Measurements from ENCODE around the gene GSC.
"Not testable (repeated sequence)": the region's sequence is repeated elsewhere in the genome, so short reads cannot be mapped to it uniquely, and the experiment has no call there.

The GSC gene

DNA sequence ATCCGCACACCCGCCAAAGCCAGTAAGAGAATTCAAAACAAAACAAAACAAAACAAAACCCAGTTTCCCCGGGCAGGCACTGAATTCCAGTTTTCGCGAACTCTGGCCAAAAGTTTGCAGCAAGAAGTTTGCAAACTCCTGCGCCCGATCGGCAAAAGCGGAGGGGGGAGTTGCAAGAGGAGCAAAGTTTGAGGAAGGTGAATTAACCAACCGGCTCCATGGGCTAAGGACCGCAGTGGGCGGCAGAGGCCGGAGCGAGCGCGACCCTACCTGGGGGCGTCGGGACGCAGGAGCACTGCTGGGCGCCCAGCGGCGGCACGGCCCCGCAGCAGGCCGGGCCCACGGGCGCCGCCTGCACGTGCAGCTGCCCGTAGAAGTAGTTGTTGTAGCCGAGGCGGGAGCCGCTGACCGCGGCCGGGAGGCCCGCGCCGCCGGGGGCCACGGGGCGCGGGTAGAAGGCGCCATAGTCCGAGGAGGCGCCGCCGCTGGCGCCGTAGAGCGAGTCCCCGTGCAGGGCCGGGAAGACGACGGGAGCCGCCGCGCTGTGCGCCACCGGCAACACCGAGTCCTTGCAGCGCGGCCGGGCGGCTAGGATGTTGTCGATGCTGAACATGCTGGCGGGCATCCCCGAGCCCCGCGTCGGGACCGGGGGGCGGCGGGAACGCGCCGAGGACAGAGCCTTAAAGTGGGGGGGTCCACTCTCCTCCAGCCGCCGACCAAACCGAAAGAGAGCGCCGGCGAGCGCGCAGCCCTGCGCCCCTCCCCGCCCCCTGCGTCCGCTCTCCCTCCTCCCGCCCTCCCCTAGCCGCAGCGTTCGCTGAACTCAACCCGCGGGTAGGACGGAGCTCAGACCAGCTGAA, at the start of gene GSC:
GSC (minus strand) TSS at position 723 of the 860 bp plus-strand sequence; CDS start at position 625, 98 bp downstream.
- peak in 1 of 2 experiments; percentile 30 for DNase-seq

DNA sequence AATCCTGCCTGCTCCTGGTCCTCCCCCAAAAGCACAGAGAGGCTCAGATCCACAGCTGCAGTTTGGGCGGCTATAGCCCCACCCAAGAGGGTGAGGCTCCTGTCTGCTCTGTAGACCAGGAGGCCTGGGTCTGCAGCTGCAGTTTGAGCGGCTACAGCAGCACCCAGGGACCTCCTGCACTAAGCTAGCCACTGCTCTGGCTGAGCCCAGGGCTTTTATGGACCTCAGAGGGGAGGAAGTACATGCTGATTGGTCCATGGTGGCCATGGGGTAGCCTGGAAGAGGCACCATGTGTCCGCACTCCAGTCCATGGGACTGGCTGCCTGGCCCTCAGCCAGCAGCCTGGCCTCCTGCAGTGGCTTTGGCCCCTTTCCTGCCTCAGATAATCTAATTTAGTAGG, 49.6 kb upstream of the GSC start:
- no peak for DNase-seq

DNA sequence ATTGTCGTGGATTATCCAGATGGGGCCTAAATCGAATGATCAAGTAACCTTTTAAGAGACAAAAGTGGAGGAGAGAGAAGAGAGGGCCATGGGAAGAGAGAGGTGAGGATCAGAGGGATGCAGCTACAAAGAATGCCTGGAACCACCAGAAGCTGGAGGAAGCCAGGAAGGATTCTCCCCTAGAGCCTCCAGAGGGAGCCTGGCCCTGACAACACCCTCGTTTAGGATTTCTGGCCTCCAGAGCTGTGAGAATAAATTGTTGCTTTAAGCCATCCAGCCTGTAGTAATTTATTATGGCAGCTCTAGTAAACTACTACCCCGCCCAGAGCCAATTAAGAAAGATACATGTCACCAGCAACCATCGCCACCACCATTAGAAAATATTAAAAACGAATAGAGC, 46.2 kb upstream of the GSC start:
- no peak for DNase-seq

DNA sequence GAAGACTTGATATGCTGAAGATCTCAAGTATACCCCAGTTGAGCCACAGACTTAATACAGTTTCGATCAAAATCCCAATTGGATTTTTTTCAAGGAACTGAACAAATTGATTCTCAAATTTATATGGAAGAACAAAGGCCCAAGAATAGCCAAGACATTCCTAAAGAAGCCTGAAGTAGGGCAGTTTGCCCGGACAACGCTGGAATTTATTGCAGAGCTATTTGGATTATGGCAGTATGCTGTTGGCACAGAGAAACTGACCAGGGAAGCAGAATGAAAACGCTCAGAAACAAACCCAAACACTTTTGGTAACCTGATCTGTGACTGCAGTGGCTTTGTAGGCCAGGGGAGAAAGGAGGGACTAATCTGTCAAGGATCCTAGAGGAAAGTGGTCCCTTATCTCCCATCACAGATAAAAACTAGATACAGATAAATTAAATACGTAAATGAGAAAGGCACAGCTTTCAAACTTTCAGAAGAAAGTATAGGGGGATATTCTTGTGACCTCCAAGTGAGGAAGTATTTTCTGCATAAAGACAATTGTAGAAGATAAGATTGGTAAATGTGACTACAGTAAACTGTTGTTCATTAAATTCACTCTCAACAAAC, 35.9 kb upstream of the GSC start:
- DNase-seq = no peak

DNA sequence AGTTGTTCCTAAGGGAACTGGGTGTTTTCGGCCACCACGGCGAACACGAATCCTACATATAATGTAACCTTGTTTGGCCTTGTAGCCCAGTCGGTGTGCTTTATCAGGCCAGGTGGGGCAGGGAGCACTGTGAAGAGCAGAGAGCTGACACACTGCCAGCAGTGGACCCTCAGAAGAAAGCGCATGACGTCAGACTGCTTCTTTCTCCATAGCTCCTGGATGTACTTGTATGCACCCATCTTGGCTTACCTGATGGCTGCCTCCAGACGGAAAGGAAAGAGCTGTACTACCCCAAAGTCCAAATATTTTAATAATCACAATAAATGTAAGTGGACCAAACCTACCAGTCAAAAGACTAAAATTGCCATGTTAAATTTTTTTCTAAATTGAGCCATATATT, 31.3 kb upstream of the GSC start:
- no peak for DNase-seq

DNA sequence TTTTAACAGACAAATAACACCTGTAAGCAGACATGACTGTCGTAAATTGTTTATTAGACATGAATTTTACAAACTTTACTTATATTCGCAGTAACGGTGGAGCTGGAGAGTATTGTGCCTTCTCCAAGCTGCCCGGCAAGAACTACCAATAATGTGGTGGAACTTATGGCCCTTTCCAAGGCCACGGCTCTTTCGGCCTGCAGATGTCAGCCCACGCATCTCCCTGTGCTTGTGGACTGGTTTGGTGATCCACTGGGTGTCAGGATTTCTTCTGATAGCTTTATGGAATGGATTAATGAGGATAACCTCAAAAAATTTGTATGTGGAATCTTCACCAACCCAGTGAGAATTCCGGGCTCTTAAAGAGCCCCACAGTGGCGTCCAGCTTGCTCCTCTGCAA, 30.9 kb upstream of the GSC start:
- DNase-seq = not testable (repeated sequence)

DNA sequence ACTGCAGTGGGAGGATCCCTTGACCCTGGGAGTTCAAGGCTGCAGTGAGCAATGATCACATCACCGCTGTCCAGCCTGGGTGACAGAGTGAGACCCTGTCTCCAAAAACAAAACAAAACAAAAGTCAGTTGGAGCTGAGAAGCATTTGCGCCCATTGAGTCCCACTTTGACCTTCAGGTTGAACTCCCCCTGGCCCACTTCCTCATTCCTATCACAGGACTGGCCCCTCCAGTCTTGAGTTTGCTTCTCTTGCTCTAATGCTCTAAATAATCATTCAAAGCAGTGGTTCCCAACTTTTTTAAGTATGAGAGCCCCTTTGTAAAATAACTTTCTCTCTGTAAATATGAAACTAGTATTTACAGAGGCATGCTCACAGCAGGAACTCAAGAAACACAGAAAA, 28.0 kb upstream of the GSC start:
- DNase-seq = no peak

DNA sequence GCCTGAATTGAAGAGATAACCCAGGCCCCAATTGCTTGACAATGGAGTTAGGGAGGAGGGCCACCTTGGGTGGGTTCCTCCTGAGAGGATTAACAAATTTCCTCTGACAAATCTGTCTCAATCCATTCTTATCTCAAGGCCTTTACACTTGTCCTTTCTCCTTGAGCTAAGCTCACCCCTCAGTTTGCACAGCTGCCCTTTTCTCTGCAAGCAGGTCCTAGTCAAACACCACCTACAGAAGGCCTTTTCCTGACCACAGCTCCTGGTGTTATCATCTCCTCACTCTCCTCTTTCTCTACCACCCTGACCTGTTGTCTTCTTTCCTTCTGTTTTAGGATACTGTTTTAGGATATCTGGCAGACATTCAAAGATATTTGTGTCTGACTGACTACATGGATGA, 26.4 kb upstream of the GSC start:
- no peak for DNase-seq

DNA sequence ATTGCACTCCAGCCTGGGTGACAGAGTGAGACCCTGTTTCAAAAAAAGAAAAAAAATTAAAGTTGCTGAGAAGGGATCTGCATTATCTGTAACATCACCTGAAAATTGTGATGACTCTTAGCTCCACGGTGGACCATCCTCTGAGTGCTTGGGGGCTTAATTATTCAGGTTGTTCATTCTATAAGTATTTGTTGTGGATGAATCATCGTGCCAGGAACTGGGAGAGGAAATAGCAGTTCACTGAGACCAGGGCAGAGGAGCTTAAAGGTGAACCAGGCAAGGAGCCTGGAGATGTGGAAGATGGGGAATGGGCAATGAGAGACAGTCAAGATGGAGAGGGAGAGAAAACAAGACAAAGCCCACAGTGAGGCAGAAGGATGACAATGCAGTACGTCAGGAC, 25.5 kb upstream of the GSC start:
- DNase-seq = no peak

DNA sequence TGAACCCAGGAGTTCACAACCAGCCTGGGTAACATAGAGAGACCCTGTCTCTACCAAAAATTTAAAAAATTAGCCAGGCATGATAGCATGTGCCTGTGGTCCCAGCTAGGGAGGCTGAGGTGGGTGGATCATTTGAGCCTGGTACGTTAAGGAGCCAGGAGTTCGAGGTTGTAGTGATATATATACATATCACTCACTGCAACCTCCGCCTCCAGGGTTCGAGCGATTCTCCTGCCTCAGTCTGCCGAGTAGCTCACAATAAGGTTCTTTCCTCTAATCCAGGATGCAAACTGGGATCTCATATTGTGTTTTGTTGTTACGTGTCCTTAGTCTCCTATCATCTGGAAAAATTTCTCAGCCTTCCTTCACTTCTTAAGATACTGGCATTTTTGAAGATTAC, 24.0 kb upstream of the GSC start:
- DNase-seq = no peak

DNA sequence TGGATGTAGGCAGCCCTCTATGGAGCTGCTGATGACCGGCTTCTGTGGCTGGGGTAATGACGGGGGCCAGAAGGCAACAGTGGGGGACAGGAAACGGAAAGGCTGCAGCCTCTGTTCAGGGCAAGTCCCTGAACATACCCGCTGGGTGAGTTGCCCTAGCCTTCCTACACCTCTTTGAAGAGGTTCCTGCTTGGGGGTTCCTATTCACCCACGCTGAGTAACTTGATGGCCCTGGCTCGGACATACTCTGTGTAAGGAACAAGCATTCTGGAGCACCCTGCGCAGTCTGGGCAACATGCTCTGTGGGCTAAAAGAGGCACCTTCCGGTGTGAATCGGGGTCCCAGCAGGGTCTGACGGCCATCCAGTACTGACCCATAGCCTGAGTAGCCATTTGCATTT, 17.7 kb upstream of the GSC start:
- no peak for DNase-seq

DNA sequence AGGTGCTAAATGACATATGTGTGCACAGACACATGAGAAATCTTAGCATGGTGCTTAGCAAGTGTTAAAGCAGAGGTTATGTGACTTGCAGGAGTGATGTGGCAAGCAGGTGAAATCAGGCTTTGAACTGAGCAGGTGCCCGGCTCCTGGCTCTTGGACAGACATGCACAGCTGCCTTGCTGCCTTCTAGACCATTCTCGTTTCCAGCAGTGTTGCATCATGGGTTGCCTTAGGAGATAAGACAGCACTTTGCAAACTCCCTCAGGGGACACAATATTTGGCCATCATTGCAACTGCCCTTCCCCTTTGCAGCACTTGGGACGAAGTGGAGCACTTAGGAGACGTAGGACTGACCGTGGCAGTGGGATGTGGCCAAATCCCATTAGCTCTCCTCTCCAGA, 17.2 kb upstream of the GSC start:
- no peak for DNase-seq

DNA sequence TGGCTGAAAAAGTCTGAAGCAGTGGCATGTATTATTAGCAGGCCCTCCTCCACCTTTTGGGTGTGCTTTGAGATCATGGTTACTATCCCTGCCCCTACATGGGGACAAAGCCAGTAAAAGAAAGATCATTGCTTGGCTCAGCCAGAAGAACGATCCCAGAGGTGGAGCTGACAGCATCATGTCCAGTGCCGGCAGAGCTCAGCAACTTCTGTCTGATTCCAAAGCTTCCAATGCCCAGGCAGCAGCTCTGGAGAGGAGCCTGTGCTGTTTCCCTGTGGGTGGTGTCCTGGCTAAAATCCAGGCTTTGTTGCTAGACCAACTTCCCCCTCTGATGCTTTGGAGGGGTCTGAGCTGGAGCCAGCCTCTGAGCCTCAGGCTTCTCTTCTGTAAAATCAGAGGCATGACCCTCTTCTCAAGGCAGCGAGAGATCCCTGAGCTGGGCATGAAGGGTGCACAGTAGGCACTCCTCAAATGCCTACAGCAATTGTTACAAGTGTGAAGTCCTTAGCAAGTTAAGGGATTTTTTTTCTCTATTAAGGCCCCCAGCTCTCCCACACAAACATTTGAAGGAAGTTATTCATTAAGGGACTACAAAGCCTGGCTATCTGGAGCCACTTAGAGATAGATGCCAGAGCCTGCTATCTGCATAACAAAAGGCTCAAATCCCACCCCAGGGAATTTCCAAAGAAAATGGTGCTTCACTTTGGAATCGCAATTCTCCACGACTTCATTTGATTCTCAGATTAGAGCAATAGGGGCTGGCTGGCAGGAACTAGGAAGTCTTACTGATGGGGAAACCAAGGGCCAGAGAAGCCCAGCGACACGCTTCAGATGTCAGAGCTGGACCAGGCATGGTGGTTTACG, 10.9 kb upstream of the GSC start:
- no peak for DNase-seq

DNA sequence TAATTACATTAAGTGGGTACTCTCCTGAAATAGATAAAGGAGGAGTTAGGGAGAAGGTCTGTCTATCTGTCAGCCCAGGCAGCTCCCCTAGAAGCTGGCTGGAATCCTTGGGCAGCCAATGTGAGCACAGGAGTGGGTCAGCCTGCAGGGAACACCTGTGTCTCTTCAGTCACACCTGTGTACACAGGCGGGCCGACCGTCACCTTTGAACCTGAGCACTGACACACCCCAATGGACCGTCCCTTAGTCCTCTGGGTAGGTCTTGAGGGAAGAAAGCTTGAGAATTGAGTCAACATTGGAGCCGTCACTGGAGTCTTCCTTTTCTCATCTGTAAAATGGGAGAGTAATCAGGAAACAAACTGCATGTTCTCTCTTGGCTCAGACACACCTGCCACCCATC, 9.8 kb upstream of the GSC start:
- DNase-seq = no peak

DNA sequence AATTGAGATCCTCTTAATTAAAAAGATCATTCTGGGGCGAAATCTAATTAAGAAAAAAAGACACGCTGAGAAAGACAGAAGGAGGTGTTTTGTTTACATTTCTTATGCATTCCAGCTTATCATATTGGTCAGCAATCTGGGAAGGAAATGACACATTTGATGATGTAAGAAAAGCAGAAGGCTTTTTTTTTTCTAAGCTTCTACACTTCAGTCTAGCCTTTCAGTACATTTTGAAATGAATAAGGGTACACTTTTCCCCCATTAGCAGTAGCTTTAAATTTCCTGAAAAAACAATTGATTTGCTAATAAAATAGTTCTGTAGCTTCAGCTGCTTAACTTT, 5.9 kb upstream of the GSC start:
- DNase-seq = no peak

DNA sequence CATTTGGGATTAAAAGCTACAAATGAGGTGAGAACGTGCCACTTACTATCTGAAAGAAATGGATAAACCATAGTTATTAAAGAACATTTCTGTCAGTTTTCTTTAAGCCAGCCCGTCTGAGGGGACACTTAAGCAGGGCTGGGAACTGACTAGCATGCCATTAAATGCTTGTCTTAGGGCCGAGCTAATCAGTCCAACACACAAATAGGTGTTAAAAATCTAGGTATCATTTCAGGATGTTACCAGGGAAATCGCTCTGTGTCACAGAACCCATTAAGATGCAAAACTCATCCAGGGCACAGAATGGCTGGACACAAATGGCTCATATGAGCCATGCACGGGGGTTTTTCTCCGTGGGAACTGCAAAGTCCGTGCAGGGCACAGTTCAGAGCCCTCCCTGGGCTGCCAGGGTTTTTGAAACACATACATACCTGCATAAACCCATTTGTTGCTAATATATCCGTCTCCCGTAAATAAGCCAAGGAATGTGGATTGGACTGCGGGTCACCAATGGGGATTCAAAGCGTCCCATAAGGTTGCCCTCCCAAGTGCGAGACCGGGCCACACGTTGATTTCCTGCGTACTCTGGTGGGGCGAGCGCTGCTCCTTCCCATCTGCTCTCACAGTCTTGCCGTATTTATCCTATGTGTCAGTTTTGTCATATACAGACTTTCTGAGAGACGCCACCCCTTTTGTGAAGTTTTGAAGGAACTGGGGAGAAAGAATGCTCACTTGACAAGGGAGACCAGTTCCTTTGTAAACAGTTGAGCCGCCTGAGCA, 5.4 kb upstream of the GSC start:
- DNase-seq = no peak

DNA sequence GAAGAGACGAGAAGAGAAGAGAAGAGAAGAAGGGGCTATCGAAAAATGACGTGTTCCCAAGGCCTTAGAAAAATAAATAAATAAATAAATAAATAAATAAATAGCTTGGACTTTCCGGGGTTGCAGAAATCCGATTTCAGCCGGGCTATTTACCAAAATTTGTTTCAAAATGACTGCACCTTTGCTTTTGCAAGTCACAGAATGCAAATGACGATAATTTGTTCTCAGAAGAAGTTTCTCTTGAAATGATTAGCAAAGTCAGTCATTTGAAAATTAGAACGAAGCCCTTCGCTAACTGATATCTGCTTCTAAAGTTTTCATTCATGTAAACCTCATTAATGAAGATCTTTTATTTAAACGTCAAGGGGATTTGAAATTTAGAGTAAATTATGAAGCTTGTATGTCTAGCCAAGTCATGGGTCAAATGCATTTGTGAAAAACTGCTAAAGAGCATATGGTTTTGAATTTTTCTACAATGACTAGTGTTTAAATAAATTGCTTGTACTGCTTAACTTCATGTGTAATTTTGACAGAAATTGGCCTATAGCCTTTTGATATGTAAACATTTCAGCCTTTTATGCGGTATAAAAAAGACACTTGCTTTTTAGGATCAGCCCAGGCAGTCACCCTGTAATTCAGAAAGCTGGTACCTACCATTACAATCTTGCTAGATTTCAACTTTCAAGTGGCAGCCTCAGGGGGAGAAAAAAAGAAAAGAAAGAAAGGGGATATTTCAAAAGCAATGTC, 4.6 kb upstream of the GSC start:
- no peak for DNase-seq

DNA sequence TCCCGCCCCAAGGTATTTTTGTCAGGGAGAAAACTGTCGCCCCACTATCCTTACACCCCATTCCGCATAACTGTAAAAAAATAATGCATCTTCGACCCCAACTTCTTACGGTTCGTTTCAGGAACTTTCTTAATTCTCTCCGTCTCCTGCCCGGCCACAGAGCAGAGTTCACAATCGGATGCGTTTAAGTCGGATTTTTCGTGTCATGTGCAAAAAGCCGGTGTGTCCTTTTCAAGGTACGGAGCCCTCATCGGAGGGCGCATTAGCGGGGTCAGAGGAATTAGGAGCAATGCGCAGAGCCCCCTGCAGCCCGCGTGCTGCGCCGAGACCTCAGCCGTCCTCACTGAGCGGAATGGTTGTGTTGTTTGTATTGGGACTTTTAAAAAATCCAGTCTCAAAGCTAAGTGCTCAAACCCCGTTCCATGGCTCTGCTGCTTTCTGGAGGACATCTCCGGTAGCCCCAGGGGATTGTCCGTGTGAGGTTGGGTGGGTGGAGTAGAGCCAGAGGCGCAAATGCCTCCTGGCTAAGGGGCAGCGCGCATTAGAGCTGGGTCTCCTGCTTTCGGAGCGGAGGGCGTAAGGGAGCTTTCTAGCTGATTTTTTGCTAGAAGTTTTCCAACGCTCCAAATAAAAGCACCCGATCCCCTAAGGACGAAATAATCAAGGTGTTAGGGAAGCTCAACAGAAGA, 3.9 kb upstream of the GSC start:
- DNase-seq = no peak

DNA sequence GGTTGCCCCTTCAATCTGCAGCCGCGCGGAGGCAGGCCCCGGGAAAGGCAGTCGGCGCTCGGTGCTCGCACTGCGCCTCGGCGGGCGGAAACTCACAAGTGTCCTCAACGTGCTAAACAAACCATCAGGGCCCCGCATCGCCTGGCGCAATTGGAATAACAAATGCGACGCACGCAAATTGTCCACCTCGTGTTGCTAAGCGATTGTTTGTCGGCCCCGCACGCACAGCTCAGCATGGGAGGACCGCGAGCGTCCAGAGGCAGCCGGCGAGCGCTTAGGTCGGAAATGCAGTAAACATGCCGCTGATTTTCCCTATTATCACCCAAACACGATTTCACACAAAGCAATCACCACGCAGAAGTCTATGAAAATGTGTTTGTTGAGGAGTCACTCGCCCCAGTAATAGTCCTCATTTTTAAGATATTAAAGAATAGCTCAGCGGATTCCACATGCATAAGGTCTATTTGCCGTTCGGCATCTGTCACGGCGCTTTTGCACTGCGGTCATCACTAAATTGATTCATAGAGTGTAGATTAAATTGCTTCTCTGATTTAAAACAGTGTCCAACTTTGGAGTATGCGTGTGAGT, 3.2 kb upstream of the GSC start:
- no peak for DNase-seq

DNA sequence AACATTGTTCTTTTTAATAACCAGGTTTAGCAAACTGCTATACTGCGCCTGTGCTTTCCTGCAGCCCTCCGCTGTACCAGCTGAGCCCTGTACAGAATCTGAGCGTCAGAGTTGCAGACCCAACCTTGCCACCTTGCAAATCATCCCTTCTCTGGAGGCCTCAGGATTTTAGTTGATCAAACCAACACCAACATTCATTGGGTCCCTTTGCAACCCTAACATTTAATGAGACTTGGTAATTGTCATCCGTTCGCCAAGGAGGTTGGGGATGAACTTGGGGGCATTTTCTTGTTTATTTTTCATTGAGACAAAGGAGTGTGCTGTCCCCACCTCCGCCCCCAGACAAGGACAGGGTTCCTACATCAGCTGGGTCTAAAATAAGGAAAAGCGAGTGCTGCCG, 2.6 kb upstream of the GSC start:
- DNase-seq = no peak

DNA sequence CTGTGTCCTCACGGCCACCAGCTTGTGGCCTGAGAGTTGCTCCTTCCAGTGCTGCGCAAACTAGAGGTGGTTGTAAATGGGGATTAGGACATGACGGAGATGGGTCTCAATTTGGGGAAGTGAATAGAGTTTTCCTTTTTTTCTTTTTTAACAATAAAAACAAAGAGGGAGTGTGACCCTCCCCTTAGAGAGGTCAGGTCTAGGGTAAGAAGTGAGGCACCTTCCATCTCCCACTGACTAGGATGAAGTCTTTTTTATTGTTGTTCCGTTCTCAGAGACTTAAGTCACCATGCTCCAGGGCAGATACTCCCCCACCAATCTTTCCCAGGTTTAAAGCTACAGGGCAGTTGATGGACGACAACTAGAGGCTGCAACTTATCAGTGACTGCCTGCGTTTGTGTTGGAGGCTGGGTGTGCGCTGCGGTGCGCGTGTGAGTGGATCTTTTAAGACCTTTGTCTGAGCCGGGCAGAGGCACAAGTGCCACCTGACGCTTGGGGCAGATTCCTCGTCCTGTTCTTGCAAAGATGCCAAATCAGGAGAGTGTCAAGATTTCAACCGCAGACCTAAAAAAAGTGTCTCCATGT, 2.1 kb upstream of the GSC start:
- DNase-seq = no peak
